Skin of body (tissue), 2 donors: ENCODE data around the gene MINK1. TPM values are rescaled to one million over a fixed set of nuclear protein-coding genes. Genes with fewer than 3 reads are reported as not detected.

ENCODE experiments used
- DNase-seq: peaks from one replicate; lab custom pipeline; 2025; lab: John Stamatoyannopoulos, UW
- total RNA-seq: library from RNA; depleted of rRNA; stranded (reverse); fragments of >200 nt; gene quantifications from one replicate; pipeline ENCODE4 v1.2.3, GENCODE V29; 2014

MINK1 gene
- total RNA-seq, 1 donor from 2014 or later: 40.9 TPM

DNA sequence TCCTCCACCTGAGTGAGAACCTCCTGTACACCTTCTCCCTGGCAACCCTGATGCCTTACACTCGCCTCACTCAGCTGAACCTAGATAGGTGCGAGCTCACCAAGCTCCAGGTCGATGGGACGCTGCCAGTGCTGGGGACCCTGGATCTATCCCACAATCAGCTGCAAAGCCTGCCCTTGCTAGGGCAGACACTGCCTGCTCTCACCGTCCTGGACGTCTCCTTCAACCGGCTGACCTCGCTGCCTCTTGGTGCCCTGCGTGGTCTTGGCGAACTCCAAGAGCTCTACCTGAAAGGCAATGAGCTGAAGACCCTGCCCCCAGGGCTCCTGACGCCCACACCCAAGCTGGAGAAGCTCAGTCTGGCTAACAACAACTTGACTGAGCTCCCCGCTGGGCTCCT lies 99.6 kb downstream of the MINK1 start:
- DNase-seq: no peak

- no peak for DNase-seq
Measured at GRCh38 chr17:4933646-4934045, 100.5 kb downstream of the MINK1 start.

DNA sequence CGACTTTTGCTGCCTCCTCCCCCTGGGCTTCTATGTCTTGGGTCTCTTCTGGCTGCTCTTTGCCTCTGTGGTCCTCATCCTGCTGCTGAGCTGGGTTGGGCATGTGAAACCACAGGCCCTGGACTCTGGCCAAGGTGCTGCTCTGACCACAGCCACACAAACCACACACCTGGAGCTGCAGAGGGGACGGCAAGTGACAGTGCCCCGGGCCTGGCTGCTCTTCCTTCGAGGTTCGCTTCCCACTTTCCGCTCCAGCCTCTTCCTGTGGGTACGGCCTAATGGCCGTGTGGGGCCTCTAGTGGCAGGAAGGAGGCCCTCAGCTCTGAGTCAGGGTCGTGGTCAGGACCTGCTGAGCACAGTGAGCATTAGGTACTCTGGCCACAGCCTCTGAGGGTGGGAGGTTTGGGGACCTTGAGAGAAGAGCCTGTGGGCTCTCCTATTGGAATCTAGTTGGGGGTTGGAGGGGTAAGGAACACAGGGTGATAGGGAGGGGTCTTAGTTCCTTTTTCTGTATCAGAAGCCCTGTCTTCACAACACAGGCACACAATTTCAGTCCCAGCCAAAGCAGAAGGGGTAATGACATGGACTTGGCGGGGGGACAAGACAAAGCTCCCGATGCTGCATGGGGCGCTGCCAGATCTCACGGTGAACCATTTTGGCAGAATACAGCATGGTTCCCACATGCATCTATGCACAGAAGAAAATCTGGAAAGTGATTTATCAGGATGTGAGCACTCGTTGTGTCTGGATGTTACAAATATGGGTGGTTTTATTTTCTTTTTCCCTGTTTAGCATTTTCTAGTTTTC lies 101.2 kb downstream of the MINK1 start:
- DNase-seq: no peak

DNA sequence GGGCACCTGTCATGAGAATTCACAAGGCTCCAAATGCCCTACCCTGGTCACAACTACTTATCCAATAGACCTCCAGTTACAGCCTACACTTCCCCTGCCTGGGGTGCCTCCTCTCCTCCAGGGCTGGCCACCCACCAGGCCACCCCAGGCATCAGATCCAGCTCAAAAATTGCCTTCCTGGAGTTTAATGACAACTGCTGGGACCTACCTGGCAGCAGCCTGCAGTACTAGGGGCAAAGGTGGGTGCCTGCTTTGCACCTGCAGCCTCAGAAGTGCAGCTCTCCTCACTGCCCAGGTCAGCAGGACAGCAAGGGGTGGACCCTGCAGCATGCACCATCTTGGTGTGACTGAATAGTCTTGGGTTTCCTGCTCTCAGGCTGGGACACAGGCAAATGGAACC lies 102.5 kb downstream of the MINK1 start:
- DNase-seq: no peak

DNA sequence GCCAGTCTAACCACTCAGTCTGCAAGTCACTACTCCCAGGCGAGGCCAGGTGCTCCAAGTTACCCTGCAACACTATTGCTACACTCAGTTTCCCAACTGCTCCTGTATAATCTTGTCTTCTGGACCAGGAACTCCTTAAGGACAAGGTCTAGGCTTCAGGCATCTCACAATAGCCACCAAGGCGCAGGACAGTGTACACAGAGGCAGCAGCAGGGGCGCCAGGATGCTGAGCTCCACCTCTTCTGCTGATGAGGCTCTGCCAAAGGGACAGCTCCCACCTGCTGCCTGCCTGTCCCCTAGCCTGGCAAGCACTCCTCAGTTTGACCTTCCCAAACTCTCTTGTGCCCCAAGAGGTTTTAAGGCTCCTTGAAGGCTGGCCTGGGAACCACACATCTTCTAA lies 103.3 kb downstream of the MINK1 start:
- no peak for DNase-seq

DNA sequence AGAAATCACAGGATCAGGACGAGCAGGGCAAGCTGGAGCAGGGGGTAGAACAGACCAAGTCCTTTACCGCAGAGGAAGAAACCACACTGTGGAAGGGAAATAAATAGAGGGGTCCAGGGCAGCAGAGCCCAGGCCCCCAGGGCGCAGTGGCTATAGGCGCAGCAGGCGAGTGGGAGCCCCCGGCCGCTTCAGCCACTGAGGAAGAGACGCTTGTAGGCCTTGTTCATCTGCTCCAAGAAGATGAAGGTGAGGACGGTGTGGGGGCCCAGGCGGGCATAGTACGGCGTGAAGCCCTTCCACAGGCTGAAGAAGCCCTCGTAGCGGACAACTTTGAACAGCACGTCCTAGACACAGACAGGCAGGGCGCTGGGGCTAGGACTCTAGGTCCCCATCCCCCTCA lies 104.4 kb downstream of the MINK1 start:
- DNase-seq: no peak

DNA sequence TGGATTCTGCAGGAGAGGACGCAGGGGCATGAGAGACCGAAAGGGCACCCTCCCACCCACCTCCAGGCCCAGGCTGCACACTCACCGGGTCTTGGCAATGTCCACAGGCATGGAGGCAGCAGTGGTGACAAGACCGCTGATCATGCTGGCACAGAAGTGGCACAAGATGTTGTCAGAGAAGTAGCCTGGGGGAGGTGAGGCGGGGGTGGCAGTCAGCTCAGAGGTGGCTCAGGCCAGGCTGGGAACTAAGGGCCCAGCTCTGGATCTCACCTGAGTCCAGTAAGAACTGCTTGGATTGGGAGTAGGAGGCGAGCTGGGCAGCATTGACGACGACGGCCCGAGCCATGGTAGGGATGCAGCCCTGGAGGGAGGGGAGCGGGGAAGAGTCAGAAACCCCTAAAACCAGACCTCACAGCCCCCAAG lies 104.9 kb downstream of the MINK1 start:
- no peak for DNase-seq

DNA sequence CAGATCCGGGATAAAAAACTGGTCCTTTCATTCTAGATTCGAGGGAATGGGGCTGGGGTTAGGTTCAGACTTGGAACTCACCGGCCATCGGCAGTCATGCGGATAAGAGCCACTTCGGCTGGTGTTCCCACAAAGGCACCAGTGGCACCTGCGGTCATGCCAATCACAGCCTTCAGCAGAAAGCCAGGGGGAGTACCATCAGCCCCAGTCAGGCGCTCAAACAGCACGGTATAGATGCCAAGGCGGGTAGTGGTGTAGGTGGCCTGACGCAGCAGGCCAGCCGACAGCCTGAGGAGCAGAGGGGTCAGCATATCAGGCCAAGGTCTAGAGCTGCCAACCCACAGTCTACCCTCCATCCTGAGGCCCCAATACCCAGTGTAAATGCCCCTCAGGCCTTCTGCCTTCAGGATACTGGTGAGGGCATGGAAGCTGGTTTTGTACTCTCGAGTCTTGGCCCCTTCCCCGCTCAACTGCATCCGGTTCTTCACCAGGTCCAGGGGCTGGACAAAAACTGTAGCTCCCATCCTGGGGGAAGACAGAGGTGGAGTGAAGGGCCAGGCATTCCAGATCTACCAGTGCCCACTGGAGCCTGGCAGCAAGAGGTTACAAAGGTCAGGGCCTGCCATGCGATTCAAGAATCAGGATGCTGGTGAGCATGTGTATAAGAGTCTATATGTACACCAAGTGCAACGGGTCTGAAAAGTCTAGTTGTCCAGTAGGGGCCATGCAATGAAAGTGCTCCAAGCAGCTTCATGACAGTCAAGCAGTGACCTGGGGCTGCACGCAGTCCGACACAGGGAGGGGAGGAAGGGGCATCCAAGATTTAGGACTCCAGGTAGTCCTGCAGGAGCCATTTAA lies 105.8 kb downstream of the MINK1 start:
- no peak for DNase-seq

DNA sequence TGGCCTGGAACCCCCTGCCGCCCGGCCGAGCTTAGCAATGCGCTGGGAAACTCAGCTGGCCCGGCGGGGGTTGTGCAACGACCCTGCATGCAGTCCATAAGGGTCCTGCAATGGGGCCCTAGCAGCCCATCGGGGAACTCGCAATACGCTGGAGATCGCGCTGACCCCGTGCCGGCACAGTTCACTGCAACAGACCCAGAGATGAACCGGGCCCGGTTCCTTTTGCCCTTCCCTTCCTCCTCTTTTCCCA lies 106.3 kb downstream of the MINK1 start:
- no peak for DNase-seq

DNA sequence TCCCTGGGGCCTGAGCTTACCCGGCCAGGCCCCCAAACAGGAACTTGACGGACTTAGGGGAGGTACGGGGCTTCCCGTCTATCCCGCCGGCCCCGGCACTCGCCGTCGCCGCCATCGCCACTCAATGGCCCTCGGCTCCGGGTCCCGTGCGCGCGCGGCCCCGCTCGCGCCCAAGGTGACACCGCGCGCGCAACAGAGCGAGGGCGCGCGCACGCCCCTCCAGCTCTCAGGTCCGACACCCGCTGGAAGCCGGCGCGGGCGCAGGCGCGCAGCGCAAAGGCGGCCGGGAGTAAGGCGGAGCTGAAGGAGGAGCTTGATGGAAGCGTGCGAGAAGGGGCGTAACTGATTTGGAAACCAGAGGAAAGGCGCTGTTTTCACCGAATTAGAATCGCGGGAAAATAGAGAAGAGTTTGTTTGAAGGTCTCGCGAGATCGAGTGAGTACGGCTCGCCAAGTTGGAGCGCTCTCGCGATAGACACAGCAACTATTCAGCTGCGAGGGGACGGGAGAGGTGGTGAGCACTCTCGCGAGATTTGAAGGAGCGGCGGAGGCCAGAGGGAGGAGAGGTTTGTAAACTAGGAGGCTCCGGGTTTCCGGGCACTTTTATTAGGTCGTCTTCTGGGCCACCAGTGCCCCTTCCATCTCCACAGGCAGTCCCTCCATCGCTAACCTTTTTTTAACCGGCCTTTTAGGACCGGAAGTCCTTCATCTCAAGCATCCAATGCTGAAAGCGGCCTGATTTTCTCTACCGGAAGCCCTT lies 106.8 kb downstream of the MINK1 start, which contains the start of the genes RNF167 and SLC25A11:
RNF167 (plus strand) TSS at position 473 of the 759 bp plus-strand sequence. CDS start 642 bp downstream, outside the sequence.
SLC25A11 (minus strand) TSS at position 251 of the 759 bp plus-strand sequence; CDS start at position 115, 136 bp downstream.
- peak; percentile 99 for DNase-seq

GRCh38 chr17:4940555-4941318 lies 107.6 kb downstream of the MINK1 start:
- no peak for DNase-seq

GRCh38 chr17:4941319-4941610 lies 108.1 kb downstream of the MINK1 start:
- no peak for DNase-seq

DNA sequence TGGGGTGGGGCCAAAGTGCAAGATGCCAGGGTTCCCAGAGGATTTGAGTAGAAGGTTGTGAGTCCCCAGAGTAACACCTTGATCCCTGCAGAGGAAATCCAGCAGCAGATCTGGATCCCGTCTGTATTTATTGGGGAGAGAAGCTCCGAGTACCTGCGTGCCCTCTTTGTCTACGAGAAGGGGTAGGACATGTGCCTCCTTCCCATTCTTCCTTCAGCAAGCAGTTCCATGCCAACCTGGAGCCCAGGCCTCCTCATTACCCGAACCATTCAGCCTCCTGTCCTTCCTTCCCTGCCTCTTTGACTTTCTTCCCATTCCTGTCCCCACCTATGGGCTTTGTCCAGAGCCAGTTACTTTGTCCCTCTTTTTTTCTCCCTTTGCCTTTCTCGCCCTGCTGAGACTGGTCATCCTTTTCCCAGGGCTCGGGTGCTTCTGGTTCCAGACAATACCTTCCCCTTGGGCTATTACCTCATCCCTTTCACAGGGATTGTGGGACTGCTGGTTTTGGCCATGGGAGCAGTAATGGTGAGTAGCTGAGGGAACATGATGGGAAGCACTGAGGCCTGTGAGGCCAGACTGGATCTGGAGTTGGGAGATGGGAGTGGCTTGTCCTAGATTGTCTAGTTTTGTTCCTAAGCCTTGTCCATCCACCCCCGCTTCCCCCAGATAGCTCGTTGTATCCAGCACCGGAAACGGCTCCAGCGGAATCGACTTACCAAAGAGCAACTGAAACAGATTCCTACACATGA lies 109.8 kb downstream of the MINK1 start:
- DNase-seq: no peak

DNA sequence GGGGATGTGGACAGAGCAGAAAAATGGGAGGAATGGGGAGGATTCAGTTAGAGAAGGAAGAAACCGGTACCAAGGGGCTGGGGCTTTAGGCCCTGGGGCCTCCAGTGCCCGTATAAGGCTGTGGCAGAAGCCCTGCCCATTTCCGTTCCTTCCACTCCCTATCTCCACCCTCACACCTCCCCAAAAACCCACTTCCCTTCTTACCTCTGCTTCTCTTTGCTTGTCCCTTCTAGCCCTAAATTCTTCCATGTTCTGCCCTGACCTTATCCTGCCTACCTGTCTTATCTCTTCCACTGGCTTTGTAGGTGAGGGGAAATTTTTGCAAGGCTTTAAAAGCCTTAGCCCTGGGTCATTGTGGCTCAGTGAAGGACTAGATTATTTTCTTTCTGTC lies 111.0 kb downstream of the MINK1 start:
- no peak for DNase-seq

DNA sequence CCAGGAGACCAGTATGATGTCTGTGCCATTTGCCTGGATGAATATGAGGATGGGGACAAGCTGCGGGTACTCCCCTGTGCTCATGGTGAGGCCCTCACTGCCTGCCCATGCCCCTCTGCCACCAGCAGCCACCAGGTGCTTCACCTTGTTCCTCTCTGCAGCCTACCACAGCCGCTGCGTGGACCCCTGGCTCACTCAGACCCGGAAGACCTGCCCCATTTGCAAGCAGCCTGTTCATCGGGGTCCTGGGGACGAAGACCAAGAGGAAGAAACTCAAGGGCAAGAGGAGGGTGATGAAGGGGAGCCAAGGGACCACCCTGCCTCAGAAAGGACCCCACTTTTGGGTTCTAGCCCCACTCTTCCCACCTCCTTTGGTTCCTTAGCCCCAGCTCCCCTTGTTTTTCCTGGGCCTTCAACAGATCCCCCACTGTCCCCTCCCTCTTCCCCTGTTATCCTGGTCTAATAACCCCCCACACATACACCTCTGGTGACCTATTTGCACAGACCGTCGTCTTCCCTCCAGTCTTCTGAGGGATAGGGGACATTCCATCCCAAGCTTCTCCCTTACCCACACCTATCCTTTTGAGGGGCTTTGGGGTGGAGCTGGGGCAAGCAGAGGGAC lies 111.5 kb downstream of the MINK1 start:
- no peak for DNase-seq

DNA sequence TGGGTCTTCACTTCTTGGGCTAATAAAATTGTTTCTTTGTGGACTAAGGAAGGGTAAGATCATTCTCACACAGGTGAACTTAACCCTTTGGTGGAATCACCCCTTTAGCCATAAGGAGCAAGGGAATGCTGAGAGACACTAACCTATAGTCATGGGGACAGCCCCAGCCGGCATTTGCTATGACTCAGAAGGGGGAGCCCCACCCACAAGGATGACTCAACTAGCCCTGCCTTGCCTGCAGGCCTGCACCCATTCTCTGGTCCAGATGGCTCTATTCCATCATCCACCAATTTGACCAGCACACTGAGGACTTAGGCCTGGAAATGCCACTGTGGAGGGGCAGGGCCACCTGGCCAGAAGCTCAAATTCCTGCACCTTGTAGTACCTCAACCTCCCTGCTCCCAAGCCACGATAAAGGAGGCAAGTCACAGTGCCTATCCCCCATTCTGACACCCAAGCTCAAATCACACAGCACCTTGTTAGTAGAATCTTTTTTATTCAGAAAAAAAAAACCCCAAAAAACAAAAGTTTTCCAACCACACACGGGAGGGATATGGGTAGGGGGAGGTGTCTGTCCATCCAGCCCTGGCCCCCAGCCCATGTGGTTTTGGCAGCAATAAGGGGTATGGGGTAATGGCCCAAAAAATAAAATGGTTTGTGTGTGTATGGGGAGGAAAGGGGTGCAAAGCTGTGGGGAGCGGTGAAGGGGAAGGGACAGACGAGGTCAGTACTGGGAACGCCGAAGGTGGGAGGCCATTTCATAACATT lies 112.2 kb downstream of the MINK1 start:
- no peak for DNase-seq

GRCh38 chr17:4945944-4946280 lies 112.8 kb downstream of the MINK1 start:
- no peak for DNase-seq

DNA sequence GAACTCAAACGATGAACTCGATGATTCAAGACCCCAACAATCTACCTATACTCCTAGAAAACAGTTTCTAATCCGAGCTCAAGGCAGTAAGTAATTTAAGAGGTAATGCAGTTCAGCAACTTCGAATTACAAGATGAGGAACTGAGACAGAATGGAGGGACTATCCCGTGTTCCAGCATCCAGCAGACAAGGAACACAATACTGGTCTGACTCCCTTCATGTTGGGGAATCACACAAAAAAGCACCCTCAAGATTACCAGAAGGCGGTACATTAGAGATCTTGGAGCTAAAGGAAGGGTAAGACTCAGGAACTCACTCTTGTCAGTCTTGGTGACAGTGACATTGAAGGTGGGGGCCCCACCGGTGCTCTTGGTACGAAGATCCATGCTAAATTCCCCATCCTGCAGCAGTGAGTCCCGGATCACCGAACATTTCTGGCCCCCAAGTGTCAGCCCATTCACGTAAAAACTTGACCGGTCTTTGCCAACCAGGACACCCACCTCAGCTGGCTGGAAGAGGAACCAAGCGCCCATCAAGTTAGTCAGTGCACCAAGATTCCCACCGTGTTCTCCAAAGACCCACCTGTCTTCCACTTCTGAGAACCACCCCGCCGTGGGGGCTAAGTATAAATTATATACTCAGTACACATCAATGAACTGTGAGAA lies 113.3 kb downstream of the MINK1 start:
- DNase-seq: no peak

GRCh38 chr17:4947010-4947410 lies 113.9 kb downstream of the MINK1 start:
- no peak for DNase-seq
